Body of pancreas (tissue), 4 donors: ENCODE data around the gene TMA7B.

Experiments
- POLR2A ChIP-seq, 3 donors: fragments of 450-650 bp; IDR thresholded peaks; one replicate each; pipeline ENCODE4 v1.6.1; 2016; ENCODE audit warnings: antibody characterized with exemption in 3 of 3, mild to moderate bottlenecking in 2 of 3
- TF ChIP-seq, protein P1 (sequence below), 7 experiments: fragments of 450-650 bp in 4 of 7; fragments of 200-600 bp in 3 of 7; sonication (generic) in 3 of 7; IDR thresholded peaks; one replicate each; pipeline ENCODE4 v1.5.1; 2016 to 2019; ENCODE audit warnings: antibody characterized with exemption in 7 of 7

GRCh38 chr22:39946126-39946502 is 14.1 kb upstream of the TMA7B start:
- TF ChIP-seq, protein P1, sequence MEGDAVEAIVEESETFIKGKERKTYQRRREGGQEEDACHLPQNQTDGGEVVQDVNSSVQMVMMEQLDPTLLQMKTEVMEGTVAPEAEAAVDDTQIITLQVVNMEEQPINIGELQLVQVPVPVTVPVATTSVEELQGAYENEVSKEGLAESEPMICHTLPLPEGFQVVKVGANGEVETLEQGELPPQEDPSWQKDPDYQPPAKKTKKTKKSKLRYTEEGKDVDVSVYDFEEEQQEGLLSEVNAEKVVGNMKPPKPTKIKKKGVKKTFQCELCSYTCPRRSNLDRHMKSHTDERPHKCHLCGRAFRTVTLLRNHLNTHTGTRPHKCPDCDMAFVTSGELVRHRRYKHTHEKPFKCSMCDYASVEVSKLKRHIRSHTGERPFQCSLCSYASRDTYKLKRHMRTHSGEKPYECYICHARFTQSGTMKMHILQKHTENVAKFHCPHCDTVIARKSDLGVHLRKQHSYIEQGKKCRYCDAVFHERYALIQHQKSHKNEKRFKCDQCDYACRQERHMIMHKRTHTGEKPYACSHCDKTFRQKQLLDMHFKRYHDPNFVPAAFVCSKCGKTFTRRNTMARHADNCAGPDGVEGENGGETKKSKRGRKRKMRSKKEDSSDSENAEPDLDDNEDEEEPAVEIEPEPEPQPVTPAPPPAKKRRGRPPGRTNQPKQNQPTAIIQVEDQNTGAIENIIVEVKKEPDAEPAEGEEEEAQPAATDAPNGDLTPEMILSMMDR (IDR thresholded peaks at IDR 0.05): no peak
- no peak for TF ChIP-seq POLR2A (IDR thresholded peaks at IDR 0.05)
